DOHH2 (cell line): ENCODE measurements around the gene VPS45.

Experiments
- CTCF ChIP-seq: fragments of 200-600 bp; sonication (generic); IDR thresholded peaks from one replicate; pipeline ENCODE4 v1.5.1; 2014; ENCODE audit warnings: antibody characterized with exemption, mild to moderate bottlenecking, low read depth, low read length; ENCODE audit not compliant: poor library complexity, severe bottlenecking
- EZH2phosphoT487 ChIP-seq: fragments of 200-600 bp; sonication (generic); IDR thresholded peaks from 2 replicates; pipeline ENCODE4 v1.6.1; 2017; ENCODE audit warnings: borderline replicate concordance, mild to moderate bottlenecking, antibody characterized with exemption, low read length, moderate library complexity, mixed read lengths

GRCh38 chr1:150152772-150153456 is 85.3 kb downstream of the VPS45 start:
- TF ChIP-seq EZH2phosphoT487 (no peak), CTCF (no peak)
